ENCODE data around the gene LHFPL6. TPM values are rescaled to one million over a fixed set of nuclear protein-coding genes. Genes with fewer than 3 reads are reported as not detected.

The LHFPL6 gene
- total and polyA plus RNA-seq, 4 donors, result 22.7 to 115 (median 36.1) TPM

DNA sequence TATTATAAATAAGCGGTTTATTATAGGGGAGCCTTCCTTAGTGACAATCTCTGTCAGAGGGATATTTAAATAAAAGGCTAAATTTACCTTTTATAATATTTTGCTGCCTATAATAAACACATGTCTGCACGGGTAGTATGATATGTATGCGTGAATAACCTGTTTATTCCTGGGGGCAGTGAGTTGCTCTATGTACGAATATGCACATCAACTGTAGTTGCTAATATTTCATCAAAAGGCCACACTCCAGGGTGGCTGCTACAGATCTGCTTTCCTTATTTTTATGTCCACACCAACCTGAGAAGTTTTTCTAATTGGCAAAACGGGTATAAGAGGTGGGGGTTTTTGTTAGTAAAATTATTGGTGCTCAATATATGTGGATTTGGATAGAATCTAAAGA is 192.0 kb downstream of the LHFPL6 start:
- WGBS, 2 donors, result 76 to 80% methylated on average over 5 of the region's 5 CpGs
- H3K4me3 ChIP-seq, result no peak overlapping the region
- no peak for DNase-seq

DNA sequence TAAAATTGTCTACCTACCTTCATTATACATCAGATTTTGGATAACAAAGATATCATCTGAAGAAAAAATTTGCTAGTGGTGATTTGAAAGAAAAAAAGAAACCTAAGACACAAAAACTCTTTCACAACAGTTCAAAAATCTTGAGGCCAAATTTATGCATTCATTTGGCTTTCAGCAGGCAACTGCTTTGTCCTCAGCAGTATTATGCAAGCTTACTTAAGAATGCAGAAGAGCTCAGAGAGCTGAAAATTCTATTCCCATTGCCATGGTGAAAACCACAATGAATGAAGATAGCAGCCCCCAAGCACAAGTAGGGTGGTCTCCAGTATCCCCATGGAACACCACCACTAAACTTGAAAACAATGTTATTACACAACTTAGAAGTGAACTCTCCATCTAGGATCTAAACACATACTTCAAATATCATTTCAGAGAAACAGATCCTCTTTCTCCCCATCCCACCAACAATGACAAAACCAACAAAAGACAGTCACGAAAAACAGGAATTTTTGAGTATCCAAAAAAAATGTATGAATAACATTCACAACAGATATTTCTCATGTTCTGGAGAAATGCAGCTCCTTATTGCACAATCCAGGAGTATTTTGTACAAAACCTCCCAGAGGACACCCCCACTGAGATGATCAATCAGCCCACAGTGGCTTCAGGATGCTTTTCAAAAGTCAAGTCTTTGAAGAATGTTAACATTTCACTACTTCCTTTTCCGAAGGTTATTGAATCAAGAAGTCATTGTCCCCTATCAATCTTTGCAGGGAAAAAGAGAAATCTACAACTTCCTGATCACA is 192.7 kb downstream of the LHFPL6 start:
- no peaks in the 10 kb centered on the region for H3K27me3 ChIP-seq (ENCODE audit: control insufficient read depth in 3 of 3, insufficient read depth in 3 of 3, low read length in 2 of 3)
- H3K4me3 ChIP-seq, result no peak overlapping the region
- H3K9ac ChIP-seq (ENCODE audit: insufficient read depth in 1 of 2, low read length in 2 of 2), result no peak overlapping the region
- H3K27ac ChIP-seq (ENCODE audit: low read depth in 1 of 2, low read length in 1 of 2), result peak overlapping the region in 1 of 2 donors; percentile 41
- no peaks in the 10 kb centered on the region for H3K9me3 ChIP-seq (ENCODE audit: control insufficient read depth in 4 of 4, insufficient read depth in 3 of 4, low read length in 3 of 4)
- 41 to 42% methylated on average over 2 of the region's 2 CpGs for WGBS, 2 donors
- no peak for ATAC-seq (ENCODE audit: insufficient read depth, low FRiP score)
- DNase-seq, result peak; percentile 23 to 87 (median 78)
- peaks cover 0 to 33% (median 21%) of the 10 kb centered on the region in 5 donors for H3K4me1 ChIP-seq (ENCODE audit: control insufficient read depth in 5 of 5, insufficient read depth in 5 of 5, low read length in 5 of 5)
- TF ChIP-seq, protein P1, sequence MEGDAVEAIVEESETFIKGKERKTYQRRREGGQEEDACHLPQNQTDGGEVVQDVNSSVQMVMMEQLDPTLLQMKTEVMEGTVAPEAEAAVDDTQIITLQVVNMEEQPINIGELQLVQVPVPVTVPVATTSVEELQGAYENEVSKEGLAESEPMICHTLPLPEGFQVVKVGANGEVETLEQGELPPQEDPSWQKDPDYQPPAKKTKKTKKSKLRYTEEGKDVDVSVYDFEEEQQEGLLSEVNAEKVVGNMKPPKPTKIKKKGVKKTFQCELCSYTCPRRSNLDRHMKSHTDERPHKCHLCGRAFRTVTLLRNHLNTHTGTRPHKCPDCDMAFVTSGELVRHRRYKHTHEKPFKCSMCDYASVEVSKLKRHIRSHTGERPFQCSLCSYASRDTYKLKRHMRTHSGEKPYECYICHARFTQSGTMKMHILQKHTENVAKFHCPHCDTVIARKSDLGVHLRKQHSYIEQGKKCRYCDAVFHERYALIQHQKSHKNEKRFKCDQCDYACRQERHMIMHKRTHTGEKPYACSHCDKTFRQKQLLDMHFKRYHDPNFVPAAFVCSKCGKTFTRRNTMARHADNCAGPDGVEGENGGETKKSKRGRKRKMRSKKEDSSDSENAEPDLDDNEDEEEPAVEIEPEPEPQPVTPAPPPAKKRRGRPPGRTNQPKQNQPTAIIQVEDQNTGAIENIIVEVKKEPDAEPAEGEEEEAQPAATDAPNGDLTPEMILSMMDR (IDR thresholded peaks at IDR 0.05; ENCODE audit: control extremely low read depth, extremely low read depth), result no peak
- H3K36me3 ChIP-seq (ENCODE audit: control insufficient read depth in 4 of 4, insufficient read depth in 4 of 4, low read length in 4 of 4), result no peaks in the 10 kb centered on the region

More for the DNA sequence above, 192.0 kb downstream of the LHFPL6 start:
- TF ChIP-seq, protein P1 (IDR thresholded peaks at IDR 0.05; ENCODE audit: control extremely low read depth, extremely low read depth), result no peak
- H3K9ac ChIP-seq (ENCODE audit: insufficient read depth in 1 of 2, low read length in 2 of 2), result no peak overlapping the region
- H3K27me3 ChIP-seq (ENCODE audit: control insufficient read depth in 3 of 3, insufficient read depth in 3 of 3, low read length in 2 of 3), result no peaks in the 10 kb centered on the region
- peak overlapping the region in 1 of 2 donors; percentile 41 for H3K27ac ChIP-seq (ENCODE audit: low read depth in 1 of 2, low read length in 1 of 2)
- no peak for ATAC-seq (ENCODE audit: insufficient read depth, low FRiP score)
- peaks cover 2 to 38% (median 22%) of the 10 kb centered on the region in 5 donors for H3K4me1 ChIP-seq (ENCODE audit: control insufficient read depth in 5 of 5, insufficient read depth in 5 of 5, low read length in 5 of 5)
- no peaks in the 10 kb centered on the region for H3K36me3 ChIP-seq (ENCODE audit: control insufficient read depth in 4 of 4, insufficient read depth in 4 of 4, low read length in 4 of 4)
- H3K9me3 ChIP-seq (ENCODE audit: control insufficient read depth in 4 of 4, insufficient read depth in 3 of 4, low read length in 3 of 4), result no peaks in the 10 kb centered on the region

DNA sequence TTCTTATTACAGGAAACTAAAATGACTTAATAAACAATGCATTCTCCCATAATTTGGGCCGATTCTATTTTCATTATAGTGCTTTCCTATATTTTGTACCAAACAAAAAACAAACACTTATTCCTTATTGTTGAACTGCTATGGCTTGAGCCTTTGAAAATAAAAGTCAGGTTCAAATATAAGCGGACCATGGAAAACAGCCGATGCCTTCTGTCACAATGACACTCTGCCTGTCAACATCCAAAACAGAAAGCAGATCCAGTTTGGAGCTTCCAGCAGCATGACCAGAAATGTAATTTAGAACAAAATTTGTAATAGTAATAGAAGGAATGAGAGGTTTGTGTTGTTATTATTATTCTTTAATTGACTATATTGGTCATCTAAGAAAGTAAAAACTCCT is 194.5 kb downstream of the LHFPL6 start:
- Histone ChIP-seq H3K4me3 (no peak overlapping the region), H3K27ac (ENCODE audit: low read depth in 1 of 2, low read length in 1 of 2) (peak overlapping the region in 1 of 2 donors; percentile 40), H3K9ac (ENCODE audit: insufficient read depth in 1 of 2, low read length in 2 of 2) (no peak overlapping the region), H3K4me1 (ENCODE audit: control insufficient read depth in 5 of 5, insufficient read depth in 5 of 5, low read length in 5 of 5) (peaks cover 0 to 34% (median 15%) of the 10 kb centered on the region in 5 donors), H3K27me3 (ENCODE audit: control insufficient read depth in 3 of 3, insufficient read depth in 3 of 3, low read length in 2 of 3) (no peaks in the 10 kb centered on the region), H3K9me3 (ENCODE audit: control insufficient read depth in 4 of 4, insufficient read depth in 3 of 4, low read length in 3 of 4) (no peaks in the 10 kb centered on the region), H3K36me3 (ENCODE audit: control insufficient read depth in 4 of 4, insufficient read depth in 4 of 4, low read length in 4 of 4) (no peaks in the 10 kb centered on the region)
- DNase-seq (no peak), ATAC-seq (ENCODE audit: insufficient read depth, low FRiP score) (no peak)
- WGBS, 2 donors, result 69 to 85% methylated on average over 3 of the region's 3 CpGs
- TF ChIP-seq, protein P1 (IDR thresholded peaks at IDR 0.05; ENCODE audit: control extremely low read depth, extremely low read depth), result no peak

All from lung (tissue), 12 donors.